Cardiac fibroblast (primary cell): Measurements from ENCODE around the gene FAXDC2.

ENCODE experiments used
- DNase-seq, 2 donors: peaks; one replicate each; pipeline versions ENCODE4 v3.0.0 to v3.0.0-alpha.2; 2010; ENCODE audit warnings: low read depth in 2 of 2
- H3K4me3 ChIP-seq, 2 donors: replicated peaks in 1 of 2; 1 replicate in 1 of 2; 2 replicates in 1 of 2; pipeline ENCODE4 v1.5.1; 2011; ENCODE audit warnings: low read depth in 2 of 2, low read length in 2 of 2, mild to moderate bottlenecking in 2 of 2, moderate library complexity in 1 of 2
- CTCF ChIP-seq: IDR thresholded peaks from one replicate; pipeline ENCODE4 v1.5.1; 2011; ENCODE audit warnings: low read depth, mild to moderate bottlenecking, low read length, inconsistent platforms

The FAXDC2 gene

DNA sequence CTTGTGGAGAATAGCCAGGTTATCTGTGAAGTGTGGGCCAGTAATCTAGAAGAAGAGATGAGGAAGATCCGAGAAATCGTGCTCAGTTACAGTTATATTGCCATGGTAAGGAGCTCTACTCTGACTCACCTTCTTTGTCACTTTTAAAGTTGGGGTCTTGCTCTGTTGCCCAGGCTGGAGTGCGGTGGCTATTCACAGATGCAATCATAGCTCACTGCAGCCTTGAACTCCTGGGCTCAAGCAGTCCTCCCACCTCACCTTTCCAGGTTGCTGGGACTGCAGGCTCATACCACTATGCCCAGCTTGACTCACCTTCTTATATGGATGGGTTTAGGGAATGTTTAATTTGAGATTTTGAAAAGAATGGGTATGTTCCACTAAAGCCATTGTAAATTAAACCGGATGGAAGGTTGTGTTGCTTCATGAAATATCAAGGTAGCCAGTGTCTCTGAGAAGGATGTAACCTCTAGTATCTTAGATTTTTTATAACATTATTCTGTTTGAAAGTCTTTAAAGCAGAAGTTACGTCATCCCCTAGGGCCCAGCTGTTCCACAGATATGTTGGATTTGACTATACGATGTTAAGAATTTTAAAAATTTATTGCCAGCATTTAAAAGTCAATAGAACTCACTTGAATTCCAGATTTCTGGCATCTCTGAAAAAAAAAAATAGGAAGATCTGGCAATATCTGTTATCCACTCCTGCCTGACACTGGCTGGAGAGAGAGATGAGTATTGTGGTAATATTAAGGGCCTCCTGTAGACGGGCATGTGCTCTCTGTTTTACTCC, 13.1 kb upstream of the FAXDC2 start:
- TF ChIP-seq CTCF: no peak
- H3K4me3 ChIP-seq: no peak overlapping the region
- DNase-seq: no peak

GRCh38 chr5:154862766-154863165, 12.4 kb upstream of the FAXDC2 start:
- peak in 1 of 2 donors; percentile 15 for DNase-seq
- no peak overlapping the region for H3K4me3 ChIP-seq
- TF ChIP-seq CTCF: no peak

DNA sequence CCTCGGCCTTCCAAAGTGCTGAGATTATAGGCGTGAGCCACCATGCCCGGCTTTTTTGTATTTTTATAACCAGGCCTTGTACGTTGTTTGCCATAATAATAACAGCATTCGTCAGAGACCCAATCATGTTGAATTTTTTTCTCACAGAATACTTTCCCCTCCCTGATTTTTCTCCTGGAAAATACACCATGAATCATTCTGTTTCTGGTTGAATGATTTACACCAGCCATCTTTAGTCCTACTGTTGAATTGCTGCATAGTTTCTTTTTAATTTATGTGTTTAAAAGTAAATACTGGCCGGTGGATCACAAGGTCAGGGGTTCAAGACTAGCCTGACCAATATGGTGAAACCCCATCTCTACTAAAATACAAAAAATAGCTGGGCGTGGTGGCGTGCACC, 11.5 kb upstream of the FAXDC2 start:
- TF ChIP-seq CTCF: no peak
- no peak for DNase-seq
- no peak overlapping the region for H3K4me3 ChIP-seq

GRCh38 chr5:154860765-154861164, 10.4 kb upstream of the FAXDC2 start:
- peak overlapping the region in 1 of 2 donors; percentile 69 for H3K4me3 ChIP-seq
- no peak for TF ChIP-seq CTCF
- no peak for DNase-seq

- peak overlapping the region; percentile 62 to 69 for H3K4me3 ChIP-seq
- DNase-seq: peak; percentile 68 to 78
- TF ChIP-seq CTCF: no peak
Measured at GRCh38 chr5:154860123-154860522, 9.7 kb upstream of the FAXDC2 start.

DNA sequence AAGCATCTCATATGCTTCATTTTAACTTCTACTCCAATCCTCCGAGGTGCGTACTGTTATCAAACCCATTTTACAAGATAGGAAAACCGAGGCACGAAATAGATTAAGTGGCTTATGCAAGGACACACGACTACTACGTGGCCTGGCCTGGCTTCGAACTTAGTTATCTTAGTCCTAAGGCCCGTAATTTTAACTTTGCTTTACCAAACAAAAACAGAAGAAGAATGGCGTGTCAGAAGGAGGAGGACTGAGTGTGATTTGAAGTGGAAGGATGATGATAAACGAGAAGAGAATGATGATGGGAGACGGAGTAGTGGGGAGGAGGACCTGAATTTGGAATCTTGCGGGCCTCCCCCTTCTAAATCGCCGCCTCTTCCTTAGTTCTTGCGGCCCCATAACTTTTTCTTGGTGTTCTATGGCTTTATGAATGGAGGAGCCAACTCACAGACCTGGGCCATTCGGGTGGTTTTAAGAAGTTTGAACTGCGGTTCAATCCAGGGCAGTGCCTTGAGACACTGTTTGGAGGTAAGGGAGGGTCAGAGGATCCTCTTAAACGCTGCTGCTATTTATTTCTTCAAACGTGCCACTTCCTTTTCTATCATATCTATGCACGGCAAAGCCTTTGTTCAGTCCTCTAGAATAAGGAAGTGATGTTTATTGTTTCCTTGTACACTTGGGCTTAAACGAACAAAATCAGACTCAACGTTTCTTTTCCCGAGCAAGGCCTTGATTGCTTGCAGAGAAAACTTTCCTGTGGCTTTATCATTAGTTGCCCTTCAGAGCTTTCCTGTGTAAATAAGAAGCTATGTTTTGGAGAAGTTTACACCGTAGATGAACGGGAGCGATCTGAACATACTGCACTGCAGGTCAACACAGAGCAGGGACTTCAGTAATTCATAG, 8.8 kb upstream of the FAXDC2 start:
- DNase-seq: peak; percentile 7 to 28
- no peak for TF ChIP-seq CTCF
- H3K4me3 ChIP-seq: peak overlapping the region; percentile 62 to 69
